ENCODE data around the gene GDPD1. TPM values are rescaled to one million over a fixed set of nuclear protein-coding genes. Genes with fewer than 3 reads are reported as not detected.

The GDPD1 gene
- total and polyA plus RNA-seq, 4 donors = 1.2 to 8.7 (median 2.1) TPM

DNA sequence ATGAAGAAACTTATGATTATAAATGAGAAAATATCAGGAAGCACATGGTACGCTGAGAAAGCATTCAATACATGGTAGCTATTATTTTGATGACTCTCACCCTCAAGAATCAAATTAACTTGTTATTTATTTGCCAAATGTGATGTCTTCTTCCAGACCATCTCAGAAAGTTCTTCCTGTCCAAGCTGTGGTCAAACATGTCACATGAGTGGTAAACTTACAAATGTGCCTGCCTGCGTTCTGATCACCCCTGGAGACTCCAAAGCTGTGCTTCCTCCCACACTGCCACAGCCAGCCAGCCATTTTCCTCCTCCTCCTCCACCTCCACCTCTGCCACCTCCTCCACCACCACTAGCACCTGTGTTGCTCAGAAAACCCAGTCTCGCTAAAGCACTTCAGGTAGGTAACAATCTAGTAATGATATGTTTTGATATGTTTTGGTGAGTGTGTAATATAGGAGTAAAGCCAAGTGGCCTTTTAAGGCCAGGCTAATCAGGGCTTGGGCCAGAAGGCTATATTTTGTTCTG, 26.9 kb upstream of the GDPD1 start:
- no peaks in the 10 kb centered on the region for H3K27me3 ChIP-seq (ENCODE audit: control insufficient read depth in 3 of 3, insufficient read depth in 3 of 3, low read length in 2 of 3)

DNA sequence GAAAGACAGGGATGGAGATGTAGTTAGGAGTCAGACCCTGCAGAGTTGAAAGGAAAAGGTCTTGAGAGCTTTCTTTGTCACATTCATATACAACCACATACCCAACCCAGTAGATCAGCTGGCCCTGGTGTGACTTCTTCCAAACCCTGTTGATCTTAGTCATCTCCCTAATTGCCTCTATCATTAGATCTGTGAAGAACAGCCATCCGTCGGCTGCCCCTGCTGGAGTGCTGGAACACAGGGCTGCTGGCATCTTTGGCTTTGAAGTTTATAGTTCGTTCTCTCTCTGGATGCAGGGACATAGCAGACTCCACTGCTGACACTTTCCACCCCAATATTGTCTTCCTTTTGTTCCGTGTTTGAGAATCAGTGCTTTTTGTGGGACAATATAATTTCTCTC, 20.9 kb upstream of the GDPD1 start:
- WGBS, 2 donors = 93 to 98% methylated on average over 4 of the region's 4 CpGs
- Histone ChIP-seq H3K4me3 (no peak overlapping the region), H3K27me3 (ENCODE audit: control insufficient read depth in 3 of 3, insufficient read depth in 3 of 3, low read length in 2 of 3) (no peaks in the 10 kb centered on the region), H3K36me3 (ENCODE audit: control insufficient read depth in 4 of 4, insufficient read depth in 4 of 4, low read length in 4 of 4) (peaks cover 0 to 7% (median under 1%) of the 10 kb centered on the region in 4 donors), H3K9me3 (ENCODE audit: control insufficient read depth in 4 of 4, insufficient read depth in 3 of 4, low read length in 3 of 4) (no peaks in the 10 kb centered on the region), H3K27ac (ENCODE audit: low read depth in 1 of 2, low read length in 1 of 2) (no peak overlapping the region), H3K9ac (ENCODE audit: insufficient read depth in 1 of 2, low read length in 2 of 2) (no peak overlapping the region), H3K4me1 (ENCODE audit: control insufficient read depth in 5 of 5, insufficient read depth in 5 of 5, low read length in 5 of 5) (no peaks in the 10 kb centered on the region)
- DNase-seq (no peak), ATAC-seq (ENCODE audit: insufficient read depth, low FRiP score) (no peak)
- TF ChIP-seq, protein P1, sequence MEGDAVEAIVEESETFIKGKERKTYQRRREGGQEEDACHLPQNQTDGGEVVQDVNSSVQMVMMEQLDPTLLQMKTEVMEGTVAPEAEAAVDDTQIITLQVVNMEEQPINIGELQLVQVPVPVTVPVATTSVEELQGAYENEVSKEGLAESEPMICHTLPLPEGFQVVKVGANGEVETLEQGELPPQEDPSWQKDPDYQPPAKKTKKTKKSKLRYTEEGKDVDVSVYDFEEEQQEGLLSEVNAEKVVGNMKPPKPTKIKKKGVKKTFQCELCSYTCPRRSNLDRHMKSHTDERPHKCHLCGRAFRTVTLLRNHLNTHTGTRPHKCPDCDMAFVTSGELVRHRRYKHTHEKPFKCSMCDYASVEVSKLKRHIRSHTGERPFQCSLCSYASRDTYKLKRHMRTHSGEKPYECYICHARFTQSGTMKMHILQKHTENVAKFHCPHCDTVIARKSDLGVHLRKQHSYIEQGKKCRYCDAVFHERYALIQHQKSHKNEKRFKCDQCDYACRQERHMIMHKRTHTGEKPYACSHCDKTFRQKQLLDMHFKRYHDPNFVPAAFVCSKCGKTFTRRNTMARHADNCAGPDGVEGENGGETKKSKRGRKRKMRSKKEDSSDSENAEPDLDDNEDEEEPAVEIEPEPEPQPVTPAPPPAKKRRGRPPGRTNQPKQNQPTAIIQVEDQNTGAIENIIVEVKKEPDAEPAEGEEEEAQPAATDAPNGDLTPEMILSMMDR (IDR thresholded peaks at IDR 0.05; ENCODE audit: control extremely low read depth, extremely low read depth) = no peak

More for the DNA sequence above, 26.9 kb upstream of the GDPD1 start:
- no peak for DNase-seq
- H3K4me1 ChIP-seq (ENCODE audit: control insufficient read depth in 5 of 5, insufficient read depth in 5 of 5, low read length in 5 of 5) = no peaks in the 10 kb centered on the region
- no peak for ATAC-seq (ENCODE audit: insufficient read depth, low FRiP score)
- no peak overlapping the region for H3K4me3 ChIP-seq
- 90 to 94% methylated on average over 3 of the region's 3 CpGs for WGBS, 2 donors
- TF ChIP-seq, protein P1 (IDR thresholded peaks at IDR 0.05; ENCODE audit: control extremely low read depth, extremely low read depth) = no peak
- no peak overlapping the region for H3K9ac ChIP-seq (ENCODE audit: insufficient read depth in 1 of 2, low read length in 2 of 2)
- H3K27ac ChIP-seq (ENCODE audit: low read depth in 1 of 2, low read length in 1 of 2) = no peak overlapping the region
- H3K36me3 ChIP-seq (ENCODE audit: control insufficient read depth in 4 of 4, insufficient read depth in 4 of 4, low read length in 4 of 4) = peaks cover 0 to 12% (median 4%) of the 10 kb centered on the region in 4 donors
- no peaks in the 10 kb centered on the region for H3K9me3 ChIP-seq (ENCODE audit: control insufficient read depth in 4 of 4, insufficient read depth in 3 of 4, low read length in 3 of 4)

DNA sequence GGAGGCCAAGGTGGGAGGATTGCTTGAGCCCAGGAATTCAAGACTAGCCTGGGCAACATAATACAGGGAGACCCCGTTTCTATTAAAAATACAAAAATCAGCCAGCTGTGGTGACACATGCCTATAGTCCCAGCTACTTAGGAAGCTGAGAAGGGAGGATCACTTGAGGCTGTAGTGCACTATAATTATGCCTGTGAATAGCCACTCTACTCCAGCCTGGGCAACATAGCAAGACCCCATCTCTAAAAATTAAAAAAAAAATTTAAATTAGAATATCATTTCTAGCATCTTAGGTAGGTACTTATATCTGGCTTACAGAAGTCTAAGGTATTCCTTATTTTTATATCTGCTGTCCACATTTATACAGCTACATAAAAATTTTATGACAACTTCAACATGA, 18.0 kb upstream of the GDPD1 start:
- no peaks in the 10 kb centered on the region for H3K9me3 ChIP-seq (ENCODE audit: control insufficient read depth in 4 of 4, insufficient read depth in 3 of 4, low read length in 3 of 4)
- H3K27ac ChIP-seq (ENCODE audit: low read depth in 1 of 2, low read length in 1 of 2) = no peak overlapping the region
- H3K27me3 ChIP-seq (ENCODE audit: control insufficient read depth in 3 of 3, insufficient read depth in 3 of 3, low read length in 2 of 3) = no peaks in the 10 kb centered on the region
- no peaks in the 10 kb centered on the region for H3K4me1 ChIP-seq (ENCODE audit: control insufficient read depth in 5 of 5, insufficient read depth in 5 of 5, low read length in 5 of 5)
- peaks cover 0 to 7% (median 0%) of the 10 kb centered on the region in 4 donors for H3K36me3 ChIP-seq (ENCODE audit: control insufficient read depth in 4 of 4, insufficient read depth in 4 of 4, low read length in 4 of 4)
- H3K9ac ChIP-seq (ENCODE audit: insufficient read depth in 1 of 2, low read length in 2 of 2) = no peak overlapping the region
- H3K4me3 ChIP-seq = no peak overlapping the region
- DNase-seq (no peak), ATAC-seq (ENCODE audit: insufficient read depth, low FRiP score) (no peak)
- WGBS, 2 donors = 95 to 100% methylated on average over 1 of the region's 1 CpG
- TF ChIP-seq, protein P1 (IDR thresholded peaks at IDR 0.05; ENCODE audit: control extremely low read depth, extremely low read depth) = no peak

DNA sequence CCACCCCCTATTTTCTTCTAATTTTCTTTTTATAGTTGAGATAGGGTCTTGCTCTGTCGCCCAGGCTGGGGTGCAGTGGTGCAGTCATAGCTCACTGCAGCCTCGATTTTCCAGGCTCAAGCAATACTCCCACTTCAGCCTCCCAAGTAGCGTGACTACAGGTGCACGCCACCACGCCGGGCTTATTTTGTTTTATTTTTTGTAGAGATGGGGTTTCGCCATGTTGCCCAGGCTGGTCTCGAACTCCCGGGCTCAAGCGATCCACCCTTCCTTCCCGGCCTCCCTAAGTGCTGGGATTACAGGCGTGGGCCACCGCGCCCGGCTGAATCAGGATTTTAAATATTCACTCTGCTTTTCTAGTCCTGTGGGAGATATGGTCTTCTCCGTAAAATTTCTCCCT, 941 bp upstream of the GDPD1 start:
- WGBS, 2 donors = 95 to 97% methylated on average over 16 of the region's 16 CpGs
- Histone ChIP-seq H3K36me3 (ENCODE audit: control insufficient read depth in 4 of 4, insufficient read depth in 4 of 4, low read length in 4 of 4) (peaks cover 0 to 4% (median 1%) of the 10 kb centered on the region in 4 donors), H3K9me3 (ENCODE audit: control insufficient read depth in 4 of 4, insufficient read depth in 3 of 4, low read length in 3 of 4) (no peaks in the 10 kb centered on the region), H3K4me3 (no peak overlapping the region), H3K4me1 (ENCODE audit: control insufficient read depth in 5 of 5, insufficient read depth in 5 of 5, low read length in 5 of 5) (peaks cover 0 to 13% (median 0%) of the 10 kb centered on the region in 5 donors), H3K27ac (ENCODE audit: low read depth in 1 of 2, low read length in 1 of 2) (no peak overlapping the region), H3K27me3 (ENCODE audit: control insufficient read depth in 3 of 3, insufficient read depth in 3 of 3, low read length in 2 of 3) (no peaks in the 10 kb centered on the region), H3K9ac (ENCODE audit: insufficient read depth in 1 of 2, low read length in 2 of 2) (no peak overlapping the region)
- DNase-seq = no peak
- TF ChIP-seq, protein P1 (IDR thresholded peaks at IDR 0.05; ENCODE audit: control extremely low read depth, extremely low read depth) = no peak
- ATAC-seq (ENCODE audit: insufficient read depth, low FRiP score) = no peak
